Left ventricle myocardium inferior (tissue), 1 donor: ENCODE results near the gene UBE2S. TPM values are rescaled to one million over a fixed set of nuclear protein-coding genes. Genes with fewer than 3 reads are reported as not detected.

Experiments used
- DNase-seq: peaks from one replicate; pipeline ENCODE4 v3.0.0-alpha.2; 2020
- H3K27ac ChIP-seq: fragments of 200-600 bp; replicated peaks from 2 replicates; pipeline ENCODE4 v1.8.0; 2021
- H3K27me3 ChIP-seq: fragments of 200-600 bp; 2 replicates; pipeline ENCODE4 v1.8.0; 2021; ENCODE audit warnings: low read depth
- H3K36me3 ChIP-seq: fragments of 200-600 bp; 2 replicates; pipeline ENCODE4 v1.8.0; 2021
- H3K4me1 ChIP-seq: fragments of 200-600 bp; 2 replicates; pipeline ENCODE4 v1.8.0; 2021
- H3K4me3 ChIP-seq: fragments of 200-600 bp; 2 replicates; pipeline ENCODE4 v1.8.0; 2021; ENCODE audit warnings: mild to moderate bottlenecking, moderate library complexity
- H3K9me3 ChIP-seq: fragments of 200-600 bp; replicated peaks from 2 replicates; pipeline ENCODE4 v1.8.0; 2021
- CTCF ChIP-seq: fragments of 200-600 bp; IDR thresholded peaks from 2 replicates; pipeline ENCODE4 v1.8.0; 2021; ENCODE audit warnings: antibody characterized with exemption, mild to moderate bottlenecking, borderline replicate concordance
- intact Hi-C: fragments of 100-400 bp; cut with micrococcal nuclease; formaldehyde crosslinking; loops from one replicate; pipeline ENCODE4 v1.11.0; 2022
- total RNA-seq: library from RNA; stranded (reverse); fragmentation: NEBNext Ultra II Directional; extraction: Animal tissue kit (Norgen Biotek cat#: 25700); gene quantifications from one replicate; pipeline ENCODE4 v1.2.1, GENCODE V29; 2021
- donor health status: DM: no; HTN: yes; CAD: no; lungs with severe emphysema.

UBE2S gene
- total RNA-seq, 1 donor from 2014 or later: 33.2 TPM

DNA sequence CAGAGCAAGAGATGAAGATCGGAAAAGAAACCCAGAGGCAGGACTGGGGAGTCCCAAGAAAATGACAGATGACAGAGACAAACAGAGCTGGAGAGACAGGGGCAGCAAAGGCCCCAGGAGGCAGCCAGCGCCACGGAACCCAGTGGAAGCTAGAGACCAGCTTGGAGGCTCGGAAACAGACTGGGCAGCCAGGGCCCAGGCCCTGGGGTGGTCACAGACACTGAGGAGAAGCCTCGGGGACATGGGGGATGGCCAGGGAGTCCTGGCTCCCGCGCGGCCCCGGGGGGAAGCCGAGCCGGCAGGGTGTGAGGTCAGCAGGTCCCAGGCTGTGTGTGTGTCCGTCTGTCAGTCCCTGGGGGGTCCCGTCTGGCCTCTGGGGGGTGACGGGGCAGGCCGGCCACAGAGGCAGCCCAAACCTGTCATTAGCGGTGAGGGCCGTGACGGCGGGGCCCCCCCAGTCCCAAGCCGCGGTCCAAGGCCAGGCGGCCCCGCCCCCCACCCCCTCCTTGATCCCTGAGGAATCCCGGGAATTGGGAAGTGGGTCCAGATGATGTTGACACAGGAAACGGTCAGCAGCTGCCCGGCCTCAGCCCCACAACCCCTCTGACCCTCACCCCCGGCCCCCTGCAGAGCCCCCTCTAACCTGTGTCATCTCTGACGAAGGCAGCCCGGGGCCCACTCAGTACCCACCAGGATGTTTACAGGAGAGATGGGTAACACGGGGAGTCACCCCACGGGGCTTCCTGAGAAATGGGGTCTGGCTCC, 33.4 kb downstream of the UBE2S start:
- no peak overlapping the region for H3K4me3 ChIP-seq
- no peak for TF ChIP-seq CTCF
- H3K9me3 ChIP-seq: no peaks in the 10 kb centered on the region
- H3K27ac ChIP-seq: no peak overlapping the region
- no peak for DNase-seq
- no peaks in the 10 kb centered on the region for H3K36me3 ChIP-seq
- H3K4me1 ChIP-seq: peaks cover 24% of the 10 kb centered on the region
- intact Hi-C loops: no loop called here
- peaks cover 81% of the 10 kb centered on the region for H3K27me3 ChIP-seq

- Histone ChIP-seq H3K27me3 (peaks cover 88% of the 10 kb centered on the region), H3K36me3 (no peaks in the 10 kb centered on the region), H3K9me3 (no peaks in the 10 kb centered on the region), H3K4me1 (peaks cover 32% of the 10 kb centered on the region), H3K27ac (no peak overlapping the region), H3K4me3 (no peak overlapping the region)
- no peak for DNase-seq
- intact Hi-C loops: no loop called here
- no peak for TF ChIP-seq CTCF
These were observed 34.1 kb downstream of the UBE2S start for GRCh38 chr19:55373306-55373992.

- Histone ChIP-seq H3K4me1 (peaks cover 27% of the 10 kb centered on the region), H3K4me3 (no peak overlapping the region), H3K27me3 (peaks cover 92% of the 10 kb centered on the region), H3K27ac (no peak overlapping the region), H3K36me3 (no peaks in the 10 kb centered on the region), H3K9me3 (no peaks in the 10 kb centered on the region)
- no peak for DNase-seq
- intact Hi-C loops: no loop called here
- TF ChIP-seq CTCF: no peak
These were observed 35.1 kb downstream of the UBE2S start for GRCh38 chr19:55372316-55373081.

DNA sequence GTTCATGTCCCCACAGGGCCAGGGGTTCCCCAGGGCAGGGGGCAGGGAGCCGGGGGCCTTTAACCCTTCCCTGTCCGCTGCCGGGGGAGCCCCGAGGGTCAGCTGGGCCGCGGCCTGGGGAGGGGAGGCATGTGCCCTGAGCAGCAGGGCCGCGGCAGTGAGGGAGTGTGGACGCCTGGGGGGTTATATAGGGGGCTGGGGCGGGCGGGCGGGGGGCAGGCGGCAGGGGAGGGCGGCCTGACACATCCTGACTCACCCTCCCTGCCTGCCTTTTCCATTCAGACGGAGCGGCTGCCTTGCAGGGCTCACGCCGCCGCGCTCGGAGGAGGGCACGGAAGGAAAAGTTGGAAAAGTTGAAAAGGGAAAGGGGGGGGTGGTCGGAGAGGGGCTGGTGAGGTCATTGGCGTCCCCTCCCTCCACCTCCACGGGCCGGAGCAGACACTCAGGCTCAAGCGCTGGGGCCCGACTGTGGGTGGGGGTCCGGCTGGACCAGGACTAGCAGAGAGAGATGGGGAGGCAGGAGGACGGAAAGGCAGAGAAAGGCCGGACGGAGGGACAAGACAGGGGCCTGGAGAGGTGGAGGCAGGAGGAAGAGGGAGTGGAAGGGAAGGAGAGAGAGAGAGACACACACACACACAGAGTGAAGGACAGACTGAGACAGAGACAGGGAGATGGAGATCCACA, 37.1 kb downstream of the UBE2S start, which contains the start of gene IL11:
TSS of gene IL11 (minus strand) at position 159 of the 684 bp plus-strand sequence. CDS start at position 6, 153 bp downstream.
- Histone ChIP-seq H3K27me3 (peaks cover 94% of the 10 kb centered on the region), H3K27ac (no peak within 1 kb of the TSS), H3K4me3 (peak within 1 kb of the TSS; percentile 48), H3K36me3 (no peaks in the 10 kb centered on the region), H3K9me3 (no peaks in the 10 kb centered on the region), H3K4me1 (peaks cover 24% of the 10 kb centered on the region)
- intact Hi-C loops: no loop called here
- no peak for DNase-seq
- TF ChIP-seq CTCF: no peak
